Body of pancreas (tissue), 4 donors: ENCODE data around the gene NAA50.

Source experiments
- POLR2A ChIP-seq, 3 donors: fragments of 450-650 bp; IDR thresholded peaks; one replicate each; pipeline ENCODE4 v1.6.1; 2016; ENCODE audit warnings: antibody characterized with exemption in 3 of 3, mild to moderate bottlenecking in 2 of 3
- TF ChIP-seq, protein P1 (sequence below), 7 experiments: fragments of 450-650 bp in 4 of 7; fragments of 200-600 bp in 3 of 7; sonication (generic) in 3 of 7; IDR thresholded peaks; one replicate each; pipeline ENCODE4 v1.5.1; 2016 to 2019; ENCODE audit warnings: antibody characterized with exemption in 7 of 7

DNA sequence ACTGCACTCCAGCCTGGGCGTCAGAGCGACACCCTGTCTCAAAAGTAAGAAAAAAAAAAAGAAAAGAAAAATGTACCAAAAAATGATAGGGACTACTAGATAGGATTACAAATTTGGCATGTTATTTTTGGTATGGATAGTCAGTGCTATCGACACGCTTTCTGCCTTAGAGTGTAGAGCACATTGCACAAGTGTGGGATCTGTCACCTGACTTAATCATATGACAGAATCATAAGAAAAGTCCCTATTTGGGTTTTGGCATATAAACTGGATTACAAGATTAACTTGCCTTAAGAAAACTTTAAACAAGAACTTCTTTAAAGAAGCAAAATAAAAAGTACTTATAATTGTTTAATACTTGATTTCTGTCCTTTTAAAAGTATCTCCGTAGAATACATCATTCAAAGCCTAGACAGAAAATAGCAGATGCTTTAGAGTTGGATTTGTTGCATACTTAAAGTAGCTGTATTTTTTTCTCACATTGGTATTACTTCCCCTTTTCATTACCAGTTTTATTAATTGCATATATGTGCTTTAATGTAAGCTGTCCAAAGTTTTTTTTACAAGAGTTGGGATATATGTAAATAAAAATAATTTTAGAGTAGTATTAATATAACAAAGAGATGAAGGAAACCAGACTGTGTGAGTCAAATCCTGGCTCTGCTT is 8.6 kb upstream of the NAA50 start:
- TF ChIP-seq, protein P1, sequence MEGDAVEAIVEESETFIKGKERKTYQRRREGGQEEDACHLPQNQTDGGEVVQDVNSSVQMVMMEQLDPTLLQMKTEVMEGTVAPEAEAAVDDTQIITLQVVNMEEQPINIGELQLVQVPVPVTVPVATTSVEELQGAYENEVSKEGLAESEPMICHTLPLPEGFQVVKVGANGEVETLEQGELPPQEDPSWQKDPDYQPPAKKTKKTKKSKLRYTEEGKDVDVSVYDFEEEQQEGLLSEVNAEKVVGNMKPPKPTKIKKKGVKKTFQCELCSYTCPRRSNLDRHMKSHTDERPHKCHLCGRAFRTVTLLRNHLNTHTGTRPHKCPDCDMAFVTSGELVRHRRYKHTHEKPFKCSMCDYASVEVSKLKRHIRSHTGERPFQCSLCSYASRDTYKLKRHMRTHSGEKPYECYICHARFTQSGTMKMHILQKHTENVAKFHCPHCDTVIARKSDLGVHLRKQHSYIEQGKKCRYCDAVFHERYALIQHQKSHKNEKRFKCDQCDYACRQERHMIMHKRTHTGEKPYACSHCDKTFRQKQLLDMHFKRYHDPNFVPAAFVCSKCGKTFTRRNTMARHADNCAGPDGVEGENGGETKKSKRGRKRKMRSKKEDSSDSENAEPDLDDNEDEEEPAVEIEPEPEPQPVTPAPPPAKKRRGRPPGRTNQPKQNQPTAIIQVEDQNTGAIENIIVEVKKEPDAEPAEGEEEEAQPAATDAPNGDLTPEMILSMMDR (IDR thresholded peaks at IDR 0.05), result no peak
- no peak for TF ChIP-seq POLR2A (IDR thresholded peaks at IDR 0.05)
